ENCODE results near the gene NDFIP1. TPM values are rescaled to one million over a fixed set of nuclear protein-coding genes. Genes with fewer than 3 reads are reported as not detected.

Gene NDFIP1
- total RNA-seq, 1 donor from 2014 or later, result 178 TPM

GRCh38 chr5:142091922-142092321 lies 16.7 kb upstream of the NDFIP1 start:
- Histone ChIP-seq H3K36me3 (no peaks in the 10 kb centered on the region), H3K4me3 (no peak overlapping the region), H3K4me1 (peaks cover 11% of the 10 kb centered on the region), H3K27ac (no peak overlapping the region), H3K9me3 (no peaks in the 10 kb centered on the region), H3K27me3 (no peaks in the 10 kb centered on the region)
- no peak for DNase-seq (ENCODE audit: extremely low spot score in 2 of 2)
- no peak for TF ChIP-seq CTCF (IDR thresholded peaks at IDR 0.05)
- TF ChIP-seq POLR2AphosphoS5 (IDR thresholded peaks at IDR 0.05; ENCODE audit: insufficient read depth in 1 of 2, low read depth in 1 of 2), result no peak
- TF ChIP-seq POLR2A (IDR thresholded peaks at IDR 0.05), result no peak
- intact Hi-C loops (cut with DNase I), result no loop called here

- TF ChIP-seq POLR2A (IDR thresholded peaks at IDR 0.05) (no peak), POLR2AphosphoS5 (IDR thresholded peaks at IDR 0.05; ENCODE audit: insufficient read depth in 1 of 2, low read depth in 1 of 2) (no peak), CTCF (IDR thresholded peaks at IDR 0.05) (no peak)
- intact Hi-C loops (cut with DNase I), result no loop called here
- Histone ChIP-seq H3K27me3 (no peaks in the 10 kb centered on the region), H3K4me1 (peaks cover 11% of the 10 kb centered on the region), H3K9me3 (no peaks in the 10 kb centered on the region), H3K4me3 (no peak overlapping the region), H3K27ac (no peak overlapping the region), H3K36me3 (no peaks in the 10 kb centered on the region)
- DNase-seq (ENCODE audit: extremely low spot score in 2 of 2), result peak in 1 of 2 donors; percentile 60
Measured at GRCh38 chr5:142095035-142095434, 13.5 kb upstream of the NDFIP1 start.

GRCh38 chr5:142095651-142096330 lies 12.8 kb upstream of the NDFIP1 start:
- H3K4me3 ChIP-seq, result no peak overlapping the region
- no peak for TF ChIP-seq POLR2AphosphoS5 (IDR thresholded peaks at IDR 0.05; ENCODE audit: insufficient read depth in 1 of 2, low read depth in 1 of 2)
- TF ChIP-seq POLR2A (IDR thresholded peaks at IDR 0.05), result no peak
- no peak for TF ChIP-seq CTCF (IDR thresholded peaks at IDR 0.05)
- H3K9me3 ChIP-seq, result no peaks in the 10 kb centered on the region
- H3K27me3 ChIP-seq, result no peaks in the 10 kb centered on the region
- no peaks in the 10 kb centered on the region for H3K36me3 ChIP-seq
- DNase-seq (ENCODE audit: extremely low spot score in 2 of 2), result peak in 1 of 2 donors; percentile 32
- H3K4me1 ChIP-seq, result peaks cover 11% of the 10 kb centered on the region
- intact Hi-C loops (cut with DNase I), result no loop called here
- H3K27ac ChIP-seq, result no peak overlapping the region

- Histone ChIP-seq H3K9me3 (no peaks in the 10 kb centered on the region), H3K27ac (no peak overlapping the region), H3K4me1 (peaks cover 11% of the 10 kb centered on the region), H3K36me3 (no peaks in the 10 kb centered on the region), H3K27me3 (no peaks in the 10 kb centered on the region), H3K4me3 (no peak overlapping the region)
- DNase-seq (ENCODE audit: extremely low spot score in 2 of 2), result no peak
- intact Hi-C loops (cut with DNase I), result no loop called here
- no peak for TF ChIP-seq POLR2AphosphoS5 (IDR thresholded peaks at IDR 0.05; ENCODE audit: insufficient read depth in 1 of 2, low read depth in 1 of 2)
- no peak for TF ChIP-seq POLR2A (IDR thresholded peaks at IDR 0.05)
- no peak for TF ChIP-seq CTCF (IDR thresholded peaks at IDR 0.05)
Measured at GRCh38 chr5:142096382-142096781, 12.2 kb upstream of the NDFIP1 start.

- H3K27ac ChIP-seq, result no peak overlapping the region
Measured at GRCh38 chr5:142097681-142098080, 10.9 kb upstream of the NDFIP1 start.

More at GRCh38 chr5:142097681-142098080, 10.9 kb upstream of the NDFIP1 start:
- intact Hi-C loops (cut with DNase I), result no loop called here
- H3K9me3 ChIP-seq, result no peaks in the 10 kb centered on the region
- no peaks in the 10 kb centered on the region for H3K36me3 ChIP-seq
- no peak for TF ChIP-seq POLR2A (IDR thresholded peaks at IDR 0.05)
- TF ChIP-seq POLR2AphosphoS5 (IDR thresholded peaks at IDR 0.05; ENCODE audit: insufficient read depth in 1 of 2, low read depth in 1 of 2), result no peak
- no peak for TF ChIP-seq CTCF (IDR thresholded peaks at IDR 0.05)
- peak in 1 of 2 donors; percentile 47 for DNase-seq (ENCODE audit: extremely low spot score in 2 of 2)
- no peaks in the 10 kb centered on the region for H3K27me3 ChIP-seq
- no peak overlapping the region for H3K4me3 ChIP-seq
- H3K4me1 ChIP-seq, result peaks cover 11% of the 10 kb centered on the region
